ENCODE measurements around the gene ITM2B. TPM values are rescaled to one million over a fixed set of nuclear protein-coding genes. Genes with fewer than 3 reads are reported as not detected.

The ITM2B gene
- total and polyA plus RNA-seq, 11 donors = 255 to 772 (median 489) TPM

- no peak for DNase-seq
- ATAC-seq = no peak
- TF ChIP-seq, protein P1, sequence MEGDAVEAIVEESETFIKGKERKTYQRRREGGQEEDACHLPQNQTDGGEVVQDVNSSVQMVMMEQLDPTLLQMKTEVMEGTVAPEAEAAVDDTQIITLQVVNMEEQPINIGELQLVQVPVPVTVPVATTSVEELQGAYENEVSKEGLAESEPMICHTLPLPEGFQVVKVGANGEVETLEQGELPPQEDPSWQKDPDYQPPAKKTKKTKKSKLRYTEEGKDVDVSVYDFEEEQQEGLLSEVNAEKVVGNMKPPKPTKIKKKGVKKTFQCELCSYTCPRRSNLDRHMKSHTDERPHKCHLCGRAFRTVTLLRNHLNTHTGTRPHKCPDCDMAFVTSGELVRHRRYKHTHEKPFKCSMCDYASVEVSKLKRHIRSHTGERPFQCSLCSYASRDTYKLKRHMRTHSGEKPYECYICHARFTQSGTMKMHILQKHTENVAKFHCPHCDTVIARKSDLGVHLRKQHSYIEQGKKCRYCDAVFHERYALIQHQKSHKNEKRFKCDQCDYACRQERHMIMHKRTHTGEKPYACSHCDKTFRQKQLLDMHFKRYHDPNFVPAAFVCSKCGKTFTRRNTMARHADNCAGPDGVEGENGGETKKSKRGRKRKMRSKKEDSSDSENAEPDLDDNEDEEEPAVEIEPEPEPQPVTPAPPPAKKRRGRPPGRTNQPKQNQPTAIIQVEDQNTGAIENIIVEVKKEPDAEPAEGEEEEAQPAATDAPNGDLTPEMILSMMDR (IDR thresholded peaks at IDR 0.05) = no peak
- TF ChIP-seq POLR2A (IDR thresholded peaks at IDR 0.05) = no peak
Measured at GRCh38 chr13:48263196-48263595, 30.2 kb downstream of the ITM2B start.

GRCh38 chr13:48264058-48264457 lies 31.1 kb downstream of the ITM2B start:
- no peak for ATAC-seq
- DNase-seq = no peak
- Histone ChIP-seq H3K4me1 (peaks cover 0 to 43% (median 7%) of the 10 kb centered on the region in 12 donors), H3K9me3 (no peaks in the 10 kb centered on the region), H3K4me3 (no peak overlapping the region), H3K27me3 (no peaks in the 10 kb centered on the region), H3K36me3 (peaks cover 0 to 97% (median 79%) of the 10 kb centered on the region in 9 donors), H3K27ac (no peak overlapping the region)
- TF ChIP-seq POLR2A (IDR thresholded peaks at IDR 0.05) = no peak
- TF ChIP-seq, protein P1 (IDR thresholded peaks at IDR 0.05) = no peak
- WGBS, 4 donors = 92 to 96% (median 94%) methylated on average over 2 of the region's 2 CpGs
- intact Hi-C loops (cut with DNase I) = no loop called here

More at GRCh38 chr13:48263196-48263595, 30.2 kb downstream of the ITM2B start:
- no peaks in the 10 kb centered on the region for H3K27me3 ChIP-seq
- H3K27ac ChIP-seq = no peak overlapping the region
- no peaks in the 10 kb centered on the region for H3K9me3 ChIP-seq
- WGBS, 4 donors = 92 to 100% (median 99%) methylated on average over 1 of the region's 1 CpG
- H3K36me3 ChIP-seq = peaks cover 0 to 98% (median 79%) of the 10 kb centered on the region in 9 donors
- peaks cover 0 to 50% (median 7%) of the 10 kb centered on the region in 12 donors for H3K4me1 ChIP-seq
- no peak overlapping the region for H3K4me3 ChIP-seq
- intact Hi-C loops (cut with DNase I) = no loop called here

- 81 to 88% (median 87%) methylated on average over 8 of the region's 8 CpGs for WGBS, 4 donors
- no peak for ATAC-seq
- intact Hi-C loops (cut with DNase I) = no loop called here
- peaks cover 0 to 97% (median 79%) of the 10 kb centered on the region in 9 donors for H3K36me3 ChIP-seq
- no peaks in the 10 kb centered on the region for H3K9me3 ChIP-seq
- H3K27ac ChIP-seq = no peak overlapping the region
- H3K4me3 ChIP-seq = no peak overlapping the region
- TF ChIP-seq POLR2A (IDR thresholded peaks at IDR 0.05) = no peak
- TF ChIP-seq, protein P1 (IDR thresholded peaks at IDR 0.05) = no peak
- no peaks in the 10 kb centered on the region for H3K27me3 ChIP-seq
- DNase-seq = no peak
- H3K4me1 ChIP-seq = peaks cover 0 to 38% (median 8%) of the 10 kb centered on the region in 12 donors
Measured at GRCh38 chr13:48265217-48265815, 32.3 kb downstream of the ITM2B start.

DNA sequence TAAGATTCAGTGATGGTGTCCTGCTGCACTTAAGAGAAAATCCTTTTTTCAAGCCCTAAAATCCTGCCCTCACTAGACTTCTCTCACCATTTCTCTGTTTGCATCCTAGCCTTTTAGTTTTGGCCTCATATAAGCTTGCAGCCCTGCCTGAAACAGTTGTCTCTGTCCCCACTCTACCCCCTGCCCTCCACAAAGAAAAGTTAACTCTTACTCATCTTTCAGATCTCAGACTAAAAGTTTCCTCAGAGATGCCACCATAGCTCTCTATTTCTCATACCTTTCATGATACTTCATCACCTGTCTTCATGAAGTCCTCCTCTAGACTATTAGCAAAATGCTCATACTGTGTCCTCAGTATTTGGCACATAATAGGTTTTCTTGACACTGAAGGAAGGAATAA lies 33.1 kb downstream of the ITM2B start:
- TF ChIP-seq POLR2A (IDR thresholded peaks at IDR 0.05) = no peak
- TF ChIP-seq, protein P1 (IDR thresholded peaks at IDR 0.05) = no peak
- Histone ChIP-seq H3K9me3 (no peaks in the 10 kb centered on the region), H3K27ac (no peak overlapping the region), H3K27me3 (no peaks in the 10 kb centered on the region), H3K4me3 (no peak overlapping the region), H3K36me3 (peaks cover 0 to 97% (median 75%) of the 10 kb centered on the region in 9 donors), H3K4me1 (peaks cover 0 to 38% (median 8%) of the 10 kb centered on the region in 12 donors)
- intact Hi-C loops (cut with DNase I) = no loop called here
- DNase-seq = no peak
- ATAC-seq = no peak
